OCI-LY3 (cell line): Measurements from ENCODE around the gene MYH9.
A peak's percentile ranks its signal among the peaks of the same experiment; 100 is the strongest.

Experiments used
- H2AFZ ChIP-seq: fragments of 200-600, 300-600 bp; shearing (Covaris generic); 2 replicates; pipeline ENCODE4 v1.6.0; 2014; ENCODE audit warnings: antibody characterized with exemption, low read depth, low read length
- H3K27ac ChIP-seq: fragments of 200-600, 300-600 bp; sonication (generic); 2 replicates; pipeline ENCODE4 v1.5.1; 2014; ENCODE audit warnings: mild to moderate bottlenecking, low read length, moderate library complexity, mixed read lengths
- H3K27me3 ChIP-seq: fragments of 200-600, 300-600 bp; sonication (generic); 2 replicates; pipeline ENCODE4 v1.6.1; 2014; ENCODE audit warnings: low read depth, low read length, mixed read lengths
- H3K36me3 ChIP-seq: fragments of 200-600, 300-600 bp; sonication (generic); replicated peaks from 2 replicates; pipeline ENCODE3; 2014; ENCODE audit warnings: low read depth, low read length, mixed read lengths
- H3K4me1 ChIP-seq: fragments of 300-600, 200-600 bp; sonication (generic); 2 replicates; pipeline ENCODE4 v1.6.1; 2014; ENCODE audit warnings: low read length, mixed read lengths
- H3K4me2 ChIP-seq: fragments of 200-600, 300-600 bp; sonication (generic); 2 replicates; pipeline ENCODE4 v1.6.1; 2014; ENCODE audit warnings: low read length, mixed read lengths
- H3K4me3 ChIP-seq: fragments of 300-600, 200-600 bp; sonication (generic); 2 replicates; pipeline ENCODE4 v1.5.1; 2014; ENCODE audit warnings: antibody characterized with exemption, mild to moderate bottlenecking, low read length, moderate library complexity
- H3K79me2 ChIP-seq: fragments of 300-600, 200-600 bp; shearing (Covaris generic); 2 replicates; pipeline ENCODE4 v1.6.1; 2014; ENCODE audit warnings: mild to moderate bottlenecking, low read length, mixed read lengths
- H3K9ac ChIP-seq: fragments of 300-600, 200-600 bp; shearing (Covaris generic); 2 replicates; pipeline ENCODE4 v1.6.0; 2014; ENCODE audit warnings: mild to moderate bottlenecking, low read length, moderate library complexity
- H3K9me3 ChIP-seq: fragments of 200-600, 300-600 bp; shearing (Covaris generic); 2 replicates; pipeline ENCODE4 v1.6.1; 2014; ENCODE audit warnings: low read length, mixed read lengths; ENCODE audit not compliant: insufficient read depth
- H4K20me1 ChIP-seq: fragments of 200-600, 300-600 bp; sonication (generic); 2 replicates; pipeline ENCODE4 v1.6.1; 2016; ENCODE audit warnings: low read length, mixed read lengths; ENCODE audit not compliant: insufficient read depth
- CTCF ChIP-seq: fragments of 200-600, 300-600 bp; sonication (generic); IDR thresholded peaks from 2 replicates; pipeline ENCODE4 v1.5.1; 2014; ENCODE audit warnings: antibody characterized with exemption, low read length, low read depth
- EZH2phosphoT487 ChIP-seq: fragments of 200-600 bp; shearing (Covaris generic); IDR thresholded peaks from 2 replicates; pipeline ENCODE4 v1.6.1; 2018; ENCODE audit warnings: antibody characterized with exemption, mixed run types, low read depth

The MYH9 gene

GRCh38 chr22:36358533-36359469, 29.0 kb downstream of the MYH9 start:
- Histone ChIP-seq H2AFZ (no peak overlapping the region), H3K4me3 (peak overlapping the region; percentile 51), H3K9me3 (no peaks in the 10 kb centered on the region), H3K27ac (peak overlapping the region; percentile 96), H3K79me2 (peaks cover 100% of the 10 kb centered on the region), H3K9ac (peak overlapping the region; percentile 64), H3K36me3 (peaks cover 41% of the 10 kb centered on the region), H3K4me2 (peak overlapping the region; percentile 86), H3K27me3 (no peaks in the 10 kb centered on the region), H4K20me1 (peaks cover 73% of the 10 kb centered on the region), H3K4me1 (peaks cover 80% of the 10 kb centered on the region)
- TF ChIP-seq CTCF, result no peak
- TF ChIP-seq EZH2phosphoT487, result no peak

- Histone ChIP-seq H3K9ac (no peak overlapping the region), H3K4me2 (no peak overlapping the region), H3K4me1 (peaks cover 62% of the 10 kb centered on the region), H4K20me1 (peaks cover 73% of the 10 kb centered on the region), H3K79me2 (peaks cover 100% of the 10 kb centered on the region), H3K27ac (peak overlapping the region; percentile 96; the same call in 1 of the 2 replicates), H3K4me3 (no peak overlapping the region), H2AFZ (no peak overlapping the region), H3K27me3 (no peaks in the 10 kb centered on the region), H3K36me3 (peaks cover 38% of the 10 kb centered on the region), H3K9me3 (no peaks in the 10 kb centered on the region)
- TF ChIP-seq EZH2phosphoT487, result no peak
- TF ChIP-seq CTCF, result no peak
Observed at GRCh38 chr22:36356708-36357624, 30.8 kb downstream of the MYH9 start.

- no peaks in the 10 kb centered on the region for H3K9me3 ChIP-seq
- no peak overlapping the region for H3K4me2 ChIP-seq
- TF ChIP-seq EZH2phosphoT487 (no peak), CTCF (no peak)
- no peak overlapping the region for H3K4me3 ChIP-seq
- peaks cover 100% of the 10 kb centered on the region for H3K79me2 ChIP-seq
- H4K20me1 ChIP-seq, result peaks cover 76% of the 10 kb centered on the region
- peaks cover 51% of the 10 kb centered on the region for H3K4me1 ChIP-seq
- H3K27ac ChIP-seq, result no peak overlapping the region
- no peaks in the 10 kb centered on the region for H3K27me3 ChIP-seq
- peaks cover 38% of the 10 kb centered on the region for H3K36me3 ChIP-seq
- no peak overlapping the region for H3K9ac ChIP-seq
- H2AFZ ChIP-seq, result no peak overlapping the region
Observed at GRCh38 chr22:36355894-36356293, 31.9 kb downstream of the MYH9 start.

GRCh38 chr22:36355362-36355761, 32.4 kb downstream of the MYH9 start:
- Histone ChIP-seq H3K27ac (peak overlapping the region; percentile 3; the same call in 1 of the 2 replicates), H3K4me2 (no peak overlapping the region), H3K4me3 (no peak overlapping the region), H4K20me1 (peaks cover 77% of the 10 kb centered on the region), H3K27me3 (no peaks in the 10 kb centered on the region), H2AFZ (no peak overlapping the region), H3K36me3 (peaks cover 39% of the 10 kb centered on the region), H3K9ac (no peak overlapping the region), H3K4me1 (peaks cover 47% of the 10 kb centered on the region), H3K9me3 (no peaks in the 10 kb centered on the region), H3K79me2 (peaks cover 100% of the 10 kb centered on the region)
- TF ChIP-seq EZH2phosphoT487 (no peak), CTCF (no peak)
